ENCODE results near the gene TACC2. TPM values are rescaled to one million over a fixed set of nuclear protein-coding genes. Genes with fewer than 3 reads are reported as not detected.

TACC2 gene
- total RNA-seq, 1 donor from 2014 or later, result 37.6 TPM

GRCh38 chr10:122132331-122132755, 143.4 kb downstream of the TACC2 start:
- no peak overlapping the region for H3K27ac ChIP-seq (ENCODE audit: low read depth, low read length)
- H3K9me3 ChIP-seq (ENCODE audit: control insufficient read depth in 3 of 3, low read length in 3 of 3), result no peaks in the 10 kb centered on the region
- H3K4me1 ChIP-seq (ENCODE audit: control insufficient read depth in 3 of 3, insufficient read depth in 3 of 3, low read length in 3 of 3), result peaks cover 17 to 38% (median 36%) of the 10 kb centered on the region in 3 donors
- H3K36me3 ChIP-seq (ENCODE audit: control insufficient read depth in 3 of 3, insufficient read depth in 3 of 3, low read length in 3 of 3), result peaks cover 26 to 31% (median 30%) of the 10 kb centered on the region in 3 donors
- no peak overlapping the region for H3K4me3 ChIP-seq (ENCODE audit: low read length in 3 of 3)
- H3K9ac ChIP-seq (ENCODE audit: low read depth in 1 of 3, low read length in 3 of 3), result no peak overlapping the region
- H3K27me3 ChIP-seq (ENCODE audit: control insufficient read depth in 3 of 3, insufficient read depth in 3 of 3, low read length in 3 of 3), result no peaks in the 10 kb centered on the region

DNA sequence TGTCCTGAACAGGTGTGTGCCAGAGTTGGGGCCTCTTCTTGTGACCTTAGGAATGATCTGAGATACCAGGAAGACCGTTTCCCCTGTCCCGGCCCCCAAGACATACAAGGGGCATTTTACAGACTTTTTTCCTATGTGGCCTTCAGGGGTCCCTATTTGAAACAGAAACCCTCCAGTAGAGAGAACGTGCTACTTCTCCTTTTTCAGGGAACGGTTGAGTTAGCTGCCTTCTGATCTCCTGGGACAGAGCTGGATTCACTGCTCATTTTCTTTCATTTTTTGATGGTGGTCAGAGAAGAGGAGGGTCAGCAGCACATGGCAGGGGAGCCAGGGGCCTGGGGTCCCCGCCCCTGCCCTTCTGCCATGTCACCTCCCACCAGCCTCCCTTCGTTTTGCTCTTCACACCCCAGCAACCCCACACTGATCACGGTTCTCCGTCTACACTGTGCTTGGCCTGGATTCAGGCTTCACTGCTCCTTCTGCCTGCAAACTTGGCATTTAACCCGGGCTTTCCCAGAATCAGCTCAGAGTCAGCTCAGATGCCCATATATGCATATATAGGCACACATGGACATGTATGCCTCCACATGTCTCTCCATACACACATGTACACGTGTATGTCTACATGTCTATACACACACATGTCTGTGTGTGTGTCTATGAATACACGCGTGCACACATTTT, 144.1 kb downstream of the TACC2 start:
- H3K4me1 ChIP-seq (ENCODE audit: control insufficient read depth in 3 of 3, insufficient read depth in 3 of 3, low read length in 3 of 3), result peaks cover 10 to 32% (median 32%) of the 10 kb centered on the region in 3 donors
- no peaks in the 10 kb centered on the region for H3K27me3 ChIP-seq (ENCODE audit: control insufficient read depth in 3 of 3, insufficient read depth in 3 of 3, low read length in 3 of 3)
- no peak overlapping the region for H3K9ac ChIP-seq (ENCODE audit: low read depth in 1 of 3, low read length in 3 of 3)
- no peaks in the 10 kb centered on the region for H3K9me3 ChIP-seq (ENCODE audit: control insufficient read depth in 3 of 3, low read length in 3 of 3)
- H3K36me3 ChIP-seq (ENCODE audit: control insufficient read depth in 3 of 3, insufficient read depth in 3 of 3, low read length in 3 of 3), result peaks cover 26 to 35% (median 33%) of the 10 kb centered on the region in 3 donors
- H3K27ac ChIP-seq (ENCODE audit: low read depth, low read length), result no peak overlapping the region
- H3K4me3 ChIP-seq (ENCODE audit: low read length in 3 of 3), result no peak overlapping the region

DNA sequence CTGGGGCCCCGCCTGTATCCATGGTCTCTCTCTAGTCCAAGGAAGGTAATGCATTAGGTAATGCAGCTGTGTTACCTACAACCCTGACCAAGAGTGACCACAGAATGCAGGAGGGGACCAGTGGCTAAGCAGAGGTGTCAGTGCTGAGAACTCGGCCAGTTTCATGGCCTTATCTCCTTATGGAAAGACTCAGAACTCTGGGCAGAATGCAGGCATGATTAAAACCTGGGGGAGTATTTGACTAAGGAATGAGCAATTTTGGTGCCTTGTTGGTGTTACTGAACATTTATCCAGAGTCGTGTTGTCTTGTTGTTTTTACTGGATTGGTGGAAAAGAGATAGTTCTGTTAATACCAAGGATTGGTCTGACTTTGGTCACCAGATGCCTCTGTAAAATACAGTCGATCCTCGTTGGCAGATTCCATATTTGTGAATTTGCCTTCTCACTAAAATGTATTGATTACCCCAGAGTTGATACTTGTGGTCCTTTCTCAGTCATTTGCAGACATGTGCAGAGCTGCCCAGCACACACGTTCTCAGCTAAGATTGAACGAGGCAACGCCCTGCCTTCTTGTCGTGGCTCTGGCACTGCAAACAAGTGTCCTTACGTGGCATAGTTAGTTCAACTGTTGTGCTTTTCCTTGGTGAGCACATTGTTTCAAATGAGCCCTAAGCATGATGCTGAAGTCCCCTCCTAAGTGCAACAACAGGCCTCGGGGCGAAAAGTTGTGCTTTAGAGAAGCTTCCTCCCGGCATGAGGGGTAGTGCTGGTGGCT, 146.5 kb downstream of the TACC2 start:
- H3K9me3 ChIP-seq (ENCODE audit: control insufficient read depth in 3 of 3, low read length in 3 of 3), result no peaks in the 10 kb centered on the region
- H3K36me3 ChIP-seq (ENCODE audit: control insufficient read depth in 3 of 3, insufficient read depth in 3 of 3, low read length in 3 of 3), result peaks cover 26 to 33% (median 32%) of the 10 kb centered on the region in 3 donors
- no peak overlapping the region for H3K9ac ChIP-seq (ENCODE audit: low read depth in 1 of 3, low read length in 3 of 3)
- no peaks in the 10 kb centered on the region for H3K27me3 ChIP-seq (ENCODE audit: control insufficient read depth in 3 of 3, insufficient read depth in 3 of 3, low read length in 3 of 3)
- no peak overlapping the region for H3K4me3 ChIP-seq (ENCODE audit: low read length in 3 of 3)
- H3K4me1 ChIP-seq (ENCODE audit: control insufficient read depth in 3 of 3, insufficient read depth in 3 of 3, low read length in 3 of 3), result peaks cover 20 to 40% (median 34%) of the 10 kb centered on the region in 3 donors
- no peak overlapping the region for H3K27ac ChIP-seq (ENCODE audit: low read depth, low read length)

DNA sequence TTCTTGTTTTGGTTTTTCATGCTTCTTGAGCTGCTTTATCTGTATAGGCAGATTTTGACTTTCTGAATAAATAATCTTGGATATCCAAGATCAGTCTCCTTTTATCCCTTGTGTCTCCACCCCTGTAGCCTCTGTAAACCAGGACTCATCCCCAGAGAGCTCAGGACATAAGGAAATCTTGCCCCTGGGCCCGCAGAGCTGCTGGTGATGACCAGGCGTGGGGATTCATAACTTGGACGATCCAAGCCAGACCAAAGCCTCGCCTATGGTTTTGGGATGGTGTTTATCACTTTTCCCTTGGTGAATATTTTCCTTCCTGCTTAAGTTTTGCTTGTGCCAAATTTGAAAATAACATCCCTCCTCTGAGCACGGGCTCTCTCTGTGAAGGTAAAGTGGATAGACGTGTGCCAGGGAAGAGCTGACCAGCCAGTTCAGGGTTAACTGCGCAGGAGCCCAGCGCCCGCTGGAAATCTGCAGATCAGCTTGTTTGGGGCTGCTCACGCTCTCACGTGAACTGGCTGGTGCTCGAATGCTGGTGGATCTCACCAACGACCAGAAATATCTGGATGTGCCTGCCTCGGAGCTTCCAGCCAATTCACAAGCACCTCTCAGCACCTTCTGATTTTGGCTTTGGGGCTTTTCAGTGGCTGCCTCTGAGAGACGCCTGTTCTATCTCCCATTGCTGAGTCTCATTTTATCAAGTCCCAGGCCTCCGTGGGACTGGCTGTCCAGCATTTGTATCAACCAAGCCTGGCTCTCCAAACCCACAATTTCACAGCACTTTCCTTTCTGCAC, 150.1 kb downstream of the TACC2 start:
- Histone ChIP-seq H3K27me3 (ENCODE audit: control insufficient read depth in 3 of 3, insufficient read depth in 3 of 3, low read length in 3 of 3) (no peaks in the 10 kb centered on the region), H3K36me3 (ENCODE audit: control insufficient read depth in 3 of 3, insufficient read depth in 3 of 3, low read length in 3 of 3) (peaks cover 21 to 31% (median 24%) of the 10 kb centered on the region in 3 donors), H3K4me3 (ENCODE audit: low read length in 3 of 3) (no peak overlapping the region), H3K27ac (ENCODE audit: low read depth, low read length) (peak overlapping the region; percentile 96), H3K9me3 (ENCODE audit: control insufficient read depth in 3 of 3, low read length in 3 of 3) (no peaks in the 10 kb centered on the region), H3K4me1 (ENCODE audit: control insufficient read depth in 3 of 3, insufficient read depth in 3 of 3, low read length in 3 of 3) (peaks cover 43 to 54% (median 54%) of the 10 kb centered on the region in 3 donors), H3K9ac (ENCODE audit: low read depth in 1 of 3, low read length in 3 of 3) (peak overlapping the region; percentile 26 to 71 (median 28))

GRCh38 chr10:122139627-122140170, 150.7 kb downstream of the TACC2 start:
- H3K36me3 ChIP-seq (ENCODE audit: control insufficient read depth in 3 of 3, insufficient read depth in 3 of 3, low read length in 3 of 3), result peaks cover 21 to 31% (median 27%) of the 10 kb centered on the region in 3 donors
- peaks cover 46 to 54% (median 54%) of the 10 kb centered on the region in 3 donors for H3K4me1 ChIP-seq (ENCODE audit: control insufficient read depth in 3 of 3, insufficient read depth in 3 of 3, low read length in 3 of 3)
- H3K27ac ChIP-seq (ENCODE audit: low read depth, low read length), result peak overlapping the region; percentile 96
- H3K9me3 ChIP-seq (ENCODE audit: control insufficient read depth in 3 of 3, low read length in 3 of 3), result no peaks in the 10 kb centered on the region
- peak overlapping the region in 2 of 3 donors; percentile 26 to 71 for H3K9ac ChIP-seq (ENCODE audit: low read depth in 1 of 3, low read length in 3 of 3)
- H3K4me3 ChIP-seq (ENCODE audit: low read length in 3 of 3), result no peak overlapping the region
- no peaks in the 10 kb centered on the region for H3K27me3 ChIP-seq (ENCODE audit: control insufficient read depth in 3 of 3, insufficient read depth in 3 of 3, low read length in 3 of 3)

GRCh38 chr10:122140461-122140902, 151.5 kb downstream of the TACC2 start:
- H3K36me3 ChIP-seq (ENCODE audit: control insufficient read depth in 3 of 3, insufficient read depth in 3 of 3, low read length in 3 of 3), result peaks cover 21 to 29% (median 27%) of the 10 kb centered on the region in 3 donors
- peaks cover 46 to 54% (median 54%) of the 10 kb centered on the region in 3 donors for H3K4me1 ChIP-seq (ENCODE audit: control insufficient read depth in 3 of 3, insufficient read depth in 3 of 3, low read length in 3 of 3)
- H3K27me3 ChIP-seq (ENCODE audit: control insufficient read depth in 3 of 3, insufficient read depth in 3 of 3, low read length in 3 of 3), result no peaks in the 10 kb centered on the region
- no peaks in the 10 kb centered on the region for H3K9me3 ChIP-seq (ENCODE audit: control insufficient read depth in 3 of 3, low read length in 3 of 3)
- H3K4me3 ChIP-seq (ENCODE audit: low read length in 3 of 3), result peak overlapping the region in 1 of 3 donors; percentile 35
- H3K9ac ChIP-seq (ENCODE audit: low read depth in 1 of 3, low read length in 3 of 3), result peak overlapping the region in 2 of 3 donors; percentile 48 to 71
- H3K27ac ChIP-seq (ENCODE audit: low read depth, low read length), result peak overlapping the region; percentile 96

GRCh38 chr10:122140941-122141623, 152.1 kb downstream of the TACC2 start:
- Histone ChIP-seq H3K9ac (ENCODE audit: low read depth in 1 of 3, low read length in 3 of 3) (peak overlapping the region in 2 of 3 donors; percentile 48 to 71), H3K9me3 (ENCODE audit: control insufficient read depth in 3 of 3, low read length in 3 of 3) (no peaks in the 10 kb centered on the region), H3K27me3 (ENCODE audit: control insufficient read depth in 3 of 3, insufficient read depth in 3 of 3, low read length in 3 of 3) (no peaks in the 10 kb centered on the region), H3K4me3 (ENCODE audit: low read length in 3 of 3) (peak overlapping the region; percentile 22 to 35 (median 30)), H3K36me3 (ENCODE audit: control insufficient read depth in 3 of 3, insufficient read depth in 3 of 3, low read length in 3 of 3) (peaks cover 24 to 28% (median 27%) of the 10 kb centered on the region in 3 donors), H3K27ac (ENCODE audit: low read depth, low read length) (peak overlapping the region; percentile 96), H3K4me1 (ENCODE audit: control insufficient read depth in 3 of 3, insufficient read depth in 3 of 3, low read length in 3 of 3) (peaks cover 46 to 58% (median 56%) of the 10 kb centered on the region in 3 donors)

DNA sequence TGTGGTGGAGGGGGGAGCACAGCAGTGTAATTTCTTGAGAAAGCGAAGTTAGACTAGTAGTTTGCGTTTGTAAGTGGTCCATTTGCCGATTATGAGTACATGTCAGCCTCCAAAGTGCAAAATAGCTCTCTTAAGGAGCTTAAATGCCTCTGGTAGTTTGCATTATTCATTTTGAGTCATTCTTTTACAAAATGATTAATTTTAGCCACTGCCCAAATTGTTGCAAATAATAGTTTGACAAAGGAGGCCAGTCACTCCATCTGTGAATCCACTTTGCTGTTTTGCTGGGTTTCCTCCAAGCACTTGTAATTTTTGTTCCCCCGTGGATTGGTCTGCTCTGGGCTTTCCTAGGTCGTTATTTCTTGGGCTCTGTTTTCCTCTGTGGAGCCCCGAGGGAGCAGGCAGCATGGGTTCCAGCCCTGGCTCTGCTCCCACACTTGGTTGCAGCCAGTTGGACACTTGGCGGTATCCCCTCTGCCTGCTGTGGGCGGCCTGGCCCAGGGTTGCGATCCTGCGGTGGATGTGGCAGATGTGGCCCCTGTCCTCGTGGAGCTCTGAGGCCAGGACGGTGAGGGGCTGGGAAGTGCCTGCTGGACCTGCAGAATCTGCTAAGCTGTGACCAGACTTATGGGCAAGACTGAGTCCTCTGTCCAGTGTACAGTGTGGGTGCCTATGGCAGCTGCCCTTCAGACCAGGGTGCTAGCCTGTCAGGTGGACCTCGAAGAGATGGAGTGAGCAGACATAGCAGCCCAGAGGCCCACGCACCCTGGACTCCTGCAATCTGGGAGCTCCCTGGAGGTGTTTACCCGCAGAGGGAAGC, 153.1 kb downstream of the TACC2 start:
- H3K9me3 ChIP-seq (ENCODE audit: control insufficient read depth in 3 of 3, low read length in 3 of 3), result no peaks in the 10 kb centered on the region
- H3K27ac ChIP-seq (ENCODE audit: low read depth, low read length), result peak overlapping the region; percentile 96
- no peak overlapping the region for H3K4me3 ChIP-seq (ENCODE audit: low read length in 3 of 3)
- peak overlapping the region in 2 of 3 donors; percentile 27 to 60 for H3K9ac ChIP-seq (ENCODE audit: low read depth in 1 of 3, low read length in 3 of 3)
- no peaks in the 10 kb centered on the region for H3K27me3 ChIP-seq (ENCODE audit: control insufficient read depth in 3 of 3, insufficient read depth in 3 of 3, low read length in 3 of 3)
- peaks cover 46 to 66% (median 62%) of the 10 kb centered on the region in 3 donors for H3K4me1 ChIP-seq (ENCODE audit: control insufficient read depth in 3 of 3, insufficient read depth in 3 of 3, low read length in 3 of 3)
- H3K36me3 ChIP-seq (ENCODE audit: control insufficient read depth in 3 of 3, insufficient read depth in 3 of 3, low read length in 3 of 3), result peaks cover 27 to 28% (median 28%) of the 10 kb centered on the region in 3 donors
